GM12865 (cell line): ENCODE data around the gene FAM3B.
"Not testable (repeated sequence)": the region's sequence is repeated elsewhere in the genome, so short reads cannot be mapped to it uniquely, and the experiment has no call there.

Experiments
- DNase-seq: peaks from one replicate; pipeline ENCODE4 v3.0.0; 2010; ENCODE audit warnings: low read depth
- H3K4me3 ChIP-seq: 2 replicates; pipeline ENCODE4 v1.5.1; 2011; ENCODE audit warnings: mild to moderate bottlenecking, low read depth, low read length, control low read depth
- TF ChIP-seq, protein P1 (sequence below): IDR thresholded peaks from 2 replicates; pipeline ENCODE4 v1.5.1; 2011; ENCODE audit warnings: low read length, control low read depth, low read depth, inconsistent platforms; ENCODE audit not compliant: insufficient read depth; ENCODE audit errors: missing control alignments

The FAM3B gene

DNA sequence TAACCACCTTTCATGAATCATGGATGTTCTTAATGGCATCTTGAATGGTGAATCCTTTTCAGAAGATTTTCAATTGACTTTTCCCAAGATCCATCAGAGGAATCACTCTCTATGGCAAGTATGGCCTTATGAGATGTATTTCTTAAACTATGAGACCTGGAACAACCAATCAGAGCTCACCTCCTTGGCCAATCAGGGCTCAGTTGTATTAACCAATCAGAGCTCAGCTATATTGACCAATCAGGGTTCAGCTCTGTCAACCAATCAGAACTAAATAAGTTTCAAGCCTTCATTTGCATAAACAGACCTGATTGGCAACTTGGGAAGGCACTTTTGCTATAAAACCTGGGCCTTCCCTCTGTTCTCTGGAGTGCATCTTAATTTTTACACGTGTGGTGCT, 13.6 kb upstream of the FAM3B start:
- DNase-seq = no peak
- TF ChIP-seq, protein P1, sequence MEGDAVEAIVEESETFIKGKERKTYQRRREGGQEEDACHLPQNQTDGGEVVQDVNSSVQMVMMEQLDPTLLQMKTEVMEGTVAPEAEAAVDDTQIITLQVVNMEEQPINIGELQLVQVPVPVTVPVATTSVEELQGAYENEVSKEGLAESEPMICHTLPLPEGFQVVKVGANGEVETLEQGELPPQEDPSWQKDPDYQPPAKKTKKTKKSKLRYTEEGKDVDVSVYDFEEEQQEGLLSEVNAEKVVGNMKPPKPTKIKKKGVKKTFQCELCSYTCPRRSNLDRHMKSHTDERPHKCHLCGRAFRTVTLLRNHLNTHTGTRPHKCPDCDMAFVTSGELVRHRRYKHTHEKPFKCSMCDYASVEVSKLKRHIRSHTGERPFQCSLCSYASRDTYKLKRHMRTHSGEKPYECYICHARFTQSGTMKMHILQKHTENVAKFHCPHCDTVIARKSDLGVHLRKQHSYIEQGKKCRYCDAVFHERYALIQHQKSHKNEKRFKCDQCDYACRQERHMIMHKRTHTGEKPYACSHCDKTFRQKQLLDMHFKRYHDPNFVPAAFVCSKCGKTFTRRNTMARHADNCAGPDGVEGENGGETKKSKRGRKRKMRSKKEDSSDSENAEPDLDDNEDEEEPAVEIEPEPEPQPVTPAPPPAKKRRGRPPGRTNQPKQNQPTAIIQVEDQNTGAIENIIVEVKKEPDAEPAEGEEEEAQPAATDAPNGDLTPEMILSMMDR = no peak
- no peak overlapping the region for H3K4me3 ChIP-seq

DNA sequence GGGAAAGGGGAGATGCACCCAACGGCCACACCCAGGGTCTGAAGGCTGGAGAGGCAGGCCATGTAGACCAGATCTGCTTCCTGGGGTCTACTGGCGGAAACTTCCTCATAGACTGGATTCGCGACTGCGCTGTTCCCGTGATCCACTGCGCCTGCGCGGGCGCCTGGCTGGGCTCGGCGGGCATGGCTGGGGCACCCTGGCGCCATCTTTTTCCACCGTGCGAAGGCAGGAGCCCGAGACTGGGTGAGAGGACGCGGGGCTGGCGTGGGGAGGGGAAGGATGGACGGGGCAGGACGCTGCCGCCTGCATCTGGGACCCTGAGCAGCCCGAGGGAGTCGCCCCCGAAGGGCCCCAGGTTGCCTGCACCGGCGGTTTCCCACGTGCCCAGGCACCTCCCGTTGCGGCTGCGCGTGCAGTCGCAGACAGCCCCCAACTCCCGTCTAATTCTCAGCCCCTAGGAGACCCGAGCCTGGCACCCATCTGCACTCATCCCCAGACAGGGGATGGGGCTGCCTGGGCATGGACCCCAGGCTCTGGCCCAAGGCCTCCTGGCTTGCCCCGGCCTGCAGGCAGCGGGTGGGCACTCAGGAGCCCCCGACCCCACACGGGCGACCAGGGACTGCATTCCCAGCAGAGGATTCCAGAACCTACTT, 12.4 kb upstream of the FAM3B start:
- no peak overlapping the region for H3K4me3 ChIP-seq
- TF ChIP-seq, protein P1 = no peak
- DNase-seq = no peak

DNA sequence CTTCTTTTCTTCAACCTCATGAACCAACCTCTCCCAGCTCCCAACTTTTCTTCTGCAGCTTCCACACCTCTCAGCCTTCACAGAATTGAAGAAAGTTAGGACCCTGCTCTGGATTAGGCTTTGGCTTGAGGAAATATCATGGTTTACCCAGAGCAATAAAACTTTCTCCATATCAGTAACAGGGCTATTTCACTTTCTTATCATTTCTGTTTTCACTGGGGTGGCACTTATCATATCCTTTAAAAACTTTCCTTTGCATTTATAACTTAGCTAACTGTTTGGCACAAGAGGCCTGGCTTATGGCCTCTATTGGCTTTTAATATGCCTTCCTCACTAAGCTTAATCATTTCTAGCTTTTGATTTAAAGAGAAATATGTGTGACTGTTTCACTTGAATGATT, 9.4 kb upstream of the FAM3B start:
- H3K4me3 ChIP-seq = no peak overlapping the region
- TF ChIP-seq, protein P1 = no peak
- DNase-seq = no peak

DNA sequence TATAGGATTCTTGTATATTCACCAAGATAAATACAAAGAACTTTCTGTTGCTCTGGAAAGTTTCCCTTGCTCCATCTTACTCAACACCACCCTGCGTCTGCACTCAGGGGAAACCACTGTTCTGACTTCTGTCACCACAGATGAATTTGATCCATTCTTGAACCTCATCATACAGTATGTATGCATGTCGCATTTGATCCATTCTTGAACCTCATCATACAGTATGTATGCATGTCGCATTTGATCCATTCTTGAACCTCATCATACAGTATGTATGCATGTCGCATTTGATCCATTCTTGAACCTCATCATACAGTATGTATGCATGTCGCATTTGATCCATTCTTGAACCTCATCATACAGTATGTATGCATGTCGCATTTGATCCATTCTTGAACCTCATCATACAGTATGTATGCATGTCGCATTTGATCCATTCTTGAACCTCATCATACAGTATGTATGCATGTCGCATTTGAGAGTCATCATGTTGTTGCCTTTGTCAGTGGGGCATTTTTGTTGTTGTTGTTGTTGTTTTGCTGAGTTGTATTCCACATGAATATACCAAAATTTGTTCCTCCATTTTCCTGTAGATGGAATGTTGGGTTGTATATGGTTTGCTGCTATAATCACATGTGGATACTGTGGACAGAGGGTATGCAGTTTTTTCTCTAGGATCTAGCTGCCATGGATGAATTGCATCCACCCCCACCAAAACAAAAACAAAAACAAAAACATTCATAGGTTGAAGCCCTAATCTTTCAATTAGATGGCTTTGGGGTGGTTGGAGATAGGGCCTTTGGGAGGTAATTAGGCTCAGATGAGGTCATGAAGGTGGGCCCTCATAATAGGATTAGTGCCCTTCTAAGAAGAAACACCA, 3.1 kb upstream of the FAM3B start:
- not testable (repeated sequence) for H3K4me3 ChIP-seq, DNase-seq

DNA sequence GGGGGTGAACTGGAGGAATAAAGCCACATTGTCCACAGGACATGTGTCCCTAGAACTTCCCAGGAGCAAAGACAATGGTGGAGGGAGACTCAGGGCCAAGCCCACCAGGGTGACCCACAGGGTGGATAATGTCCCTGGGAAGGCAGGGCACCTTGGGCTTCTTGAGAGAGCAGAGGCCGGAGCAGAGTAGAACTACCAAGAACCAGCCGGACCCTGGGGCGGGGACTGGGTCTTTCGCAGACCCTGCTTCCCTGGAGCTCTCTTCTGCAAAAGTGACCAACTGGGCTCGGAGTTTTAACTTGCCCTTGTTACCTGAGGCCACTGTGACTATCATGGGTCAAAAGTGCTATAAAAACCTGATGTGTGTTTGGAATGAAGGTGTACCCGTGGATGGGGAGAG, 875 bp upstream of the FAM3B start:
- no peak overlapping the region for H3K4me3 ChIP-seq

DNA sequence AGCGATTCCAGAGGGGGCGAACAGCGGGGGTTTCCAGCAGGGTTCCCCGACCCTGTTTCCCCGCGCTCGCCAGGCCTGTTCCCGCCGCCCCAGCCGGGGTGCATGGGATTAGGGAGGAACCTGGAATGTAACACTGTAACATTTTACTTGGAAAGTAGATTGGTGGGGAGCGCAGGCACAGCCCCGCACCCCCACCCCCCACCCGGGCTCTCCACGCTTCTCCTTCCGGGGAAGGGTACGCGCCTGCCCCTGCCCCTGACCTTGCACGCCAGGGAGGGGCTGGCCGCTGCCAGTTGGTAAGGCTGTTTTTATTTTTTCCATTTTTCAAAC, 427 bp downstream of the FAM3B start:
- no peak for DNase-seq
- TF ChIP-seq, protein P1 = no peak
- no peak overlapping the region for H3K4me3 ChIP-seq

More for the DNA sequence above, 875 bp upstream of the FAM3B start:
- TF ChIP-seq, protein P1 = no peak
- no peak for DNase-seq

DNA sequence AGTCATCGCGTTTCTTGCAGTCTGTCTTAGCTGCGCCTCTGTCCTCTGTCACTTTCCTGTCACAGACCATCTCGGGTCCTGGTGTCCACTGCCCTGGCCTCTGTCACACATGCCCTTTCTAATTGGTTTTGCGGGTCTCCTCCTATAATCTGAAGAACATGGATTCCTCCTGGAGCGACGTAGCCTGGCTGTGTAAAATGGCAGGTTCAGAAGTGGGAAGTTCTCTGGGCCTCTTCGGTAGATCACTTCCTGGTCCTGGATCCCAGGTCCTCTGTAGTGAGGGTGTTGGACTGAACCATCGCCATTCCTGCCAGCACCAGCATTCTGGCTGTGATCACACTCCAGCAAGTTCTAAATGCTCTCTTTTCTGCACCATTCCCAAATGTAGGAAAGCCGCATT, 857 bp downstream of the FAM3B start:
- TF ChIP-seq, protein P1 = no peak
- DNase-seq = no peak
- no peak overlapping the region for H3K4me3 ChIP-seq
